HG02642 (cell line): Measurements from ENCODE around the gene CCDC171.
A peak's percentile ranks its signal among the peaks of the same experiment; 100 is the strongest.

Experiments used
- ATAC-seq: cut with Tn5 transposase; IDR thresholded peaks from one replicate; pipeline ENCODE4 v1.9.1; 2021; ENCODE audit warnings: mild to moderate bottlenecking; ENCODE audit not compliant: unreplicated experiment, poor library complexity

CCDC171 gene

GRCh38 chr9:15846611-15847010, 293.8 kb downstream of the CCDC171 start:
- ATAC-seq, result no peak

- ATAC-seq, result no peak
These were observed 297.0 kb downstream of the CCDC171 start for GRCh38 chr9:15849871-15850270.

- ATAC-seq, result no peak
These were observed 298.9 kb downstream of the CCDC171 start for GRCh38 chr9:15851766-15852165.

- ATAC-seq, result no peak
These were observed 303.7 kb downstream of the CCDC171 start for GRCh38 chr9:15856591-15856990.

GRCh38 chr9:15867334-15867733, 314.5 kb downstream of the CCDC171 start:
- ATAC-seq, result no peak

GRCh38 chr9:15867988-15868387, 315.1 kb downstream of the CCDC171 start:
- no peak for ATAC-seq

GRCh38 chr9:15873573-15874177, 320.8 kb downstream of the CCDC171 start:
- ATAC-seq, result peak; percentile 65

- ATAC-seq, result no peak
These were observed 329.5 kb downstream of the CCDC171 start for GRCh38 chr9:15882328-15882727.

- ATAC-seq, result no peak
These were observed 330.0 kb downstream of the CCDC171 start for GRCh38 chr9:15882883-15883282.

GRCh38 chr9:15885464-15885863, 332.6 kb downstream of the CCDC171 start:
- no peak for ATAC-seq

- no peak for ATAC-seq
These were observed 336.7 kb downstream of the CCDC171 start for GRCh38 chr9:15889555-15889954.

GRCh38 chr9:15901572-15901971, 348.7 kb downstream of the CCDC171 start:
- no peak for ATAC-seq

- ATAC-seq, result no peak
These were observed 356.5 kb downstream of the CCDC171 start for GRCh38 chr9:15909297-15909696.

- no peak for ATAC-seq
These were observed 362.9 kb downstream of the CCDC171 start for GRCh38 chr9:15915711-15916110.

- no peak for ATAC-seq
These were observed 374.3 kb downstream of the CCDC171 start for GRCh38 chr9:15927161-15927560.

GRCh38 chr9:15935661-15936305, 382.9 kb downstream of the CCDC171 start:
- no peak for ATAC-seq

GRCh38 chr9:15936306-15936921, 383.6 kb downstream of the CCDC171 start:
- no peak for ATAC-seq

GRCh38 chr9:15942831-15943424, 390.1 kb downstream of the CCDC171 start:
- no peak for ATAC-seq

- no peak for ATAC-seq
These were observed 391.5 kb downstream of the CCDC171 start for GRCh38 chr9:15944341-15944740.

- ATAC-seq, result no peak
These were observed 406.8 kb downstream of the CCDC171 start for GRCh38 chr9:15959663-15960062.

- no peak for ATAC-seq
These were observed 408.4 kb downstream of the CCDC171 start for GRCh38 chr9:15961217-15961616.
